ENCODE data around the gene KRTAP10-6.
A peak's percentile ranks its signal among the peaks of the same experiment; 100 is the strongest.
"Not testable (repeated sequence)": the region's sequence is repeated elsewhere in the genome, so short reads cannot be mapped to it uniquely, and the experiment has no call there.

Gene KRTAP10-6

GRCh38 chr21:44564886-44565598 is 27.3 kb downstream of the KRTAP10-6 start:
- Histone ChIP-seq H3K4me1 (ENCODE audit: low read length) (peaks cover 34% of the 10 kb centered on the region), H2AFZ (ENCODE audit: low read depth, low read length) (peak overlapping the region; percentile 12; the same call in 1 of the 2 replicates), H3K79me2 (ENCODE audit: low read length) (no peaks in the 10 kb centered on the region), H3K36me3 (replicated peaks; ENCODE audit: low read depth, low read length) (no peaks in the 10 kb centered on the region), H3K27me3 (ENCODE audit: low read depth, low read length) (no peaks in the 10 kb centered on the region), H4K20me1 (ENCODE audit: insufficient read depth, low read length) (no peaks in the 10 kb centered on the region), H3K27ac (ENCODE audit: low read length) (peak overlapping the region; percentile 78), H3K4me3 (ENCODE audit: low read length) (peak overlapping the region; percentile 39), H3K9me3 (ENCODE audit: insufficient read depth, low read length) (no peaks in the 10 kb centered on the region), H3K9ac (ENCODE audit: low read length) (peak overlapping the region; percentile 37), H3K4me2 (ENCODE audit: low read length) (peak overlapping the region; percentile 70)
- TF ChIP-seq CTCF (IDR thresholded peaks at IDR 0.05; ENCODE audit: low read depth, low read length) (no peak), EZH2phosphoT487 (IDR thresholded peaks at IDR 0.05; ENCODE audit: low read depth) (no peak)

DNA sequence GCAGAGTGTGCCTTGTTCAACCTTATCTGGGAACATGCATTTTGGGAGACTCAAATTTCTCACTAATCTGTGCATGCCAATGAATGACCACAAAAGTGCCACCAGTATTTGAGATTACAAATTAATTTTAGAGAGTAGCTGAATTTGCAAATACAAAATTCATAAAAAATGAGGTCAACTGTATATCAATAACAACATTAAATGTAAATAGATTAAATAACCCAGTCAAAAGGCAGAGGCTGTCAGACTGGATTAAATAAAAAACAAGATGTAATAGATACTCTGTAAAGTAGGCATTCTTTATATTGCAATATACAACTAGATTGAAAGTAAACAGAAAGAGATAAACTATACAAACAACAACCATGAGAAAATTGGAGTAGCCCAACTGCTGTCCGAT is 28.2 kb downstream of the KRTAP10-6 start:
- Histone ChIP-seq H3K27ac (ENCODE audit: low read length) (peak overlapping the region; percentile 78; the same call in 1 of the 2 replicates), H2AFZ (ENCODE audit: low read depth, low read length) (no peak overlapping the region), H3K4me3 (ENCODE audit: low read length) (no peak overlapping the region), H3K4me2 (ENCODE audit: low read length) (no peak overlapping the region), H3K27me3 (ENCODE audit: low read depth, low read length) (no peaks in the 10 kb centered on the region), H3K9ac (ENCODE audit: low read length) (no peak overlapping the region), H3K36me3 (replicated peaks; ENCODE audit: low read depth, low read length) (no peaks in the 10 kb centered on the region), H3K4me1 (ENCODE audit: low read length) (peaks cover 37% of the 10 kb centered on the region), H3K79me2 (ENCODE audit: low read length) (no peaks in the 10 kb centered on the region), H4K20me1 (ENCODE audit: insufficient read depth, low read length) (no peaks in the 10 kb centered on the region), H3K9me3 (ENCODE audit: insufficient read depth, low read length) (no peaks in the 10 kb centered on the region)
- no peak for TF ChIP-seq CTCF (IDR thresholded peaks at IDR 0.05; ENCODE audit: low read depth, low read length)
- TF ChIP-seq EZH2phosphoT487 (IDR thresholded peaks at IDR 0.05; ENCODE audit: low read depth), result no peak

GRCh38 chr21:44558695-44559094 is 33.6 kb downstream of the KRTAP10-6 start, which contains the start of gene KRTAP10-3:
Gene KRTAP10-3, minus strand, starts transcription at chr21:44558795. Its CDS starts 80 bp downstream, at chr21:44558715.
- Histone ChIP-seq H3K27me3 (ENCODE audit: low read depth, low read length) (no peaks in the 10 kb centered on the region), H3K9ac (ENCODE audit: low read length) (no peak within 1 kb of the TSS), H4K20me1 (ENCODE audit: insufficient read depth, low read length) (no peaks in the 10 kb centered on the region), H3K36me3 (replicated peaks; ENCODE audit: low read depth, low read length) (no peaks in the 10 kb centered on the region), H3K79me2 (ENCODE audit: low read length) (no peaks in the 10 kb centered on the region), H3K4me1 (ENCODE audit: low read length) (peaks cover 24% of the 10 kb centered on the region), H3K4me2 (ENCODE audit: low read length) (peak within 1 kb of the TSS; percentile 51; the same call in 1 of the 2 replicates), H3K9me3 (ENCODE audit: insufficient read depth, low read length) (no peaks in the 10 kb centered on the region), H2AFZ (ENCODE audit: low read depth, low read length) (no peak within 1 kb of the TSS), H3K27ac (ENCODE audit: low read length) (peak within 1 kb of the TSS; percentile 43; the same call in 1 of the 2 replicates), H3K4me3 (ENCODE audit: low read length) (no peak within 1 kb of the TSS)
- no peak for TF ChIP-seq EZH2phosphoT487 (IDR thresholded peaks at IDR 0.05; ENCODE audit: low read depth)
- TF ChIP-seq CTCF (IDR thresholded peaks at IDR 0.05; ENCODE audit: low read depth, low read length), result no peak

GRCh38 chr21:44558329-44558675 is 34.0 kb downstream of the KRTAP10-6 start:
- H3K27ac ChIP-seq (ENCODE audit: low read length); H3K27me3 ChIP-seq (ENCODE audit: low read depth, low read length); H4K20me1 ChIP-seq (ENCODE audit: insufficient read depth, low read length); H3K9me3 ChIP-seq (ENCODE audit: insufficient read depth, low read length); H3K79me2 ChIP-seq (ENCODE audit: low read length); H2AFZ ChIP-seq (ENCODE audit: low read depth, low read length); H3K36me3 ChIP-seq (replicated peaks; ENCODE audit: low read depth, low read length); H3K9ac ChIP-seq (ENCODE audit: low read length); H3K4me2 ChIP-seq (ENCODE audit: low read length); H3K4me3 ChIP-seq (ENCODE audit: low read length): not testable (repeated sequence)
- peaks cover 24% of the 10 kb centered on the region for H3K4me1 ChIP-seq (ENCODE audit: low read length)

All from OCI-LY3 (cell line).